Activated naive CD4-positive, alpha-beta T cell treated with anti-CD3 and anti-CD28 coated beads, Interleukin-2, amount 50 U/mL, for 24 hours (primary cell): Measurements from ENCODE around the gene CADPS.

ENCODE experiments used
- H3K27ac Mint-ChIP-seq: one replicate; pipeline ENCODE4 v1.8.0; 2021; ENCODE audit warnings: mild to moderate bottlenecking, mixed read lengths
- H3K27me3 Mint-ChIP-seq: one replicate; pipeline ENCODE4 v1.8.0; 2021; ENCODE audit warnings: mixed read lengths
- H3K36me3 Mint-ChIP-seq: one replicate; pipeline ENCODE4 v1.8.0; 2021; ENCODE audit warnings: mixed read lengths
- H3K4me1 Mint-ChIP-seq: one replicate; pipeline ENCODE4 v1.8.0; 2021; ENCODE audit warnings: mixed read lengths
- H3K4me3 Mint-ChIP-seq: one replicate; pipeline ENCODE4 v1.8.0; 2021; ENCODE audit warnings: mild to moderate bottlenecking, mixed read lengths
- H3K9me3 Mint-ChIP-seq: one replicate; pipeline ENCODE4 v1.8.0; 2021; ENCODE audit warnings: mixed read lengths

The CADPS gene

DNA sequence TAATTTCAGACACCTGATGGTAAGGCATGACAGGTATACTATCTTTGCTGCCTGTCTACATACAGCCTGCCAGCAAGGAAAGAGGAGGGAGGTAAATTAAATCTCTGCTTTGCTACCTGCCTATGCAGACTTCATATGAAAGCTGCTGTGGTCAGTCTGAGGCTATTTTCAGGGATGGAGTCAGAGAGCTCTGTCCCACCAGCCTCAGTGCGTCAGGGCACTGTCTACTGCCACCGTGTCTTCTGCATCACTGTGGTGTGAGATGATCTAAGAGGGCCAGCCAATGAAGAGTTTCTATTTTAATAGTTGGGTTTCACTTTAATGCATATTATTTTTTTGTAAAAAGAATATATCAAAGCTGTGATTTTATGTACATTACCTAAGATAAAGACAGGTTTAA is 125.6 kb downstream of the CADPS start:
- H3K9me3 Mint-ChIP-seq: no peaks in the 10 kb centered on the region
- H3K36me3 Mint-ChIP-seq: no peaks in the 10 kb centered on the region
- no peak overlapping the region for H3K4me3 Mint-ChIP-seq
- H3K4me1 Mint-ChIP-seq: no peaks in the 10 kb centered on the region
- no peak overlapping the region for H3K27ac Mint-ChIP-seq
- no peaks in the 10 kb centered on the region for H3K27me3 Mint-ChIP-seq

DNA sequence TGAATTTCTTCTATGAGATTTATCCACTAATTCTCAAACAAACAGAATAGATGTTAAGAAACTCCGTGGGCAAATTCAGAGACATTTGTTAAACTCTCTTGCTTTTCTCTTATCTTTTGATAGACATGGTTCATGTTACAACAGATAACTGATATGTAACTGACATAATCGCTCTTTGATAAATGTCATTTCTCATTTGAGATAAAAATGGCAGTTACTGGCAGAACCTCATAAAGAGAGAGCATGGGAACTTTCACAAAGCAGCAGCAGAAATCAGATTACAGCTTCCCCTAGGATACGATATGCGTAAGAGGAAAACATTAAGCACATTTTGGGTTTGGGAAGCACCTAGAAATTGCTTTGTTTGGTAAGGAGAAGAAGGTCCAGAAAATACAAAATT is 126.1 kb downstream of the CADPS start:
- Mint-ChIP-seq H3K4me3 (no peak overlapping the region), H3K36me3 (no peaks in the 10 kb centered on the region), H3K9me3 (no peaks in the 10 kb centered on the region), H3K27ac (no peak overlapping the region), H3K27me3 (no peaks in the 10 kb centered on the region), H3K4me1 (no peaks in the 10 kb centered on the region)

DNA sequence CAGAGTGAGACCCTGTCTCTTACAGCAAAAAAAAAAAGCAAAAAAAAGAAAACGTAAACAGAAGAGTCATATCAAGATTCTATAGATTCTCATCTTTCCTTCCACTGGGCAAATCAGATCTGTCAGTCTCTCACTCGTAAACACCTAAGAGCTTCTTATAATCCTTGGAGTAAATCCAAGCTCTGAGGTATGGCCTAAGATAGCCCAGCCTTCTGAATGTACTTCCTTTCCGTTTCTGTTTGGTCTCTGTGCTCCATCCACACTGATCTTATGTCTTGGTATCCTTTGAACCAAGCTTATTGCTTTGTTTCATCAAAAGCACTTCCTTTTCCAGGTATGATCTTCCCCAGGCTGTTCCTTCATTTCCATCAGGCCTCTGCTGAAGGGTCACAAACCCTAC is 137.8 kb downstream of the CADPS start:
- no peaks in the 10 kb centered on the region for H3K4me1 Mint-ChIP-seq
- peaks cover 1% of the 10 kb centered on the region for H3K27me3 Mint-ChIP-seq
- H3K4me3 Mint-ChIP-seq: no peak overlapping the region
- H3K9me3 Mint-ChIP-seq: peaks cover 4% of the 10 kb centered on the region
- no peaks in the 10 kb centered on the region for H3K36me3 Mint-ChIP-seq
- no peak overlapping the region for H3K27ac Mint-ChIP-seq

GRCh38 chr3:62735510-62735909 is 139.7 kb downstream of the CADPS start:
- H3K27ac Mint-ChIP-seq: no peak overlapping the region
- peaks cover 1% of the 10 kb centered on the region for H3K27me3 Mint-ChIP-seq
- no peaks in the 10 kb centered on the region for H3K36me3 Mint-ChIP-seq
- no peak overlapping the region for H3K4me3 Mint-ChIP-seq
- H3K9me3 Mint-ChIP-seq: peaks cover 4% of the 10 kb centered on the region
- H3K4me1 Mint-ChIP-seq: no peaks in the 10 kb centered on the region

DNA sequence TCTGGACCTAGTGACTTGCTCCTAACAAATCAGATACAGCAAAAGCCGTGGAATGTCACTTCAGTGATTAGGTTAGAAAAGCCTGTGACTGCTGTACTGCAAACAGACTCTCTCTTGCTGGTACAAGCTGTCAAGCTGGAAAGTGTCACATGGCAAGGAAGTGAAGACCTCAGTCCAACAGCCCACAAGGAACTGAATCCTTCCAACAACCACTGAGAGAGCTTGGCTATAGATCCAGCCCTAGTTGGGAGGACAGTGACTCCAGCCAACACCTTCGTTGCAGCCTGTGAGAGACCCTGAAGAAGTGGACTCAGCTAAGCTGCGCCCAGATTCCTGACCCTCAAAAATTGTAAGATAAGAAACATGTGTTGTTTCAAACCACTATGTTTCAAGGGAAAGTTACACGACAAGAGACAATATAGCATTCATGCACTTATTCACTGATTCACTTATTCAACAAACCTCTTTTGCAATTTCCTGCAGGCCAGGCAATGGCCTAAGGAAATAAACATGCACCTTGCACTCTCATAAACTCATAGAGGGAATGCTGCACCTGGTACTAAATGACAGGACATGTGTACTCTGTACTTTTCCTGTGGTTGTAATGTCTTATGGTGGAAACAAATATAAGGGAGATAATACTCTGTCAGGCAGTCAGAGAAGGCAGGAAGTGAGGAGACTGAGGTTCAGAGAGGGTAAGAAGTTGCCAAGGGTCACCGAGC is 142.9 kb downstream of the CADPS start:
- H3K4me1 Mint-ChIP-seq: no peaks in the 10 kb centered on the region
- no peaks in the 10 kb centered on the region for H3K36me3 Mint-ChIP-seq
- H3K27ac Mint-ChIP-seq: no peak overlapping the region
- peaks cover 1% of the 10 kb centered on the region for H3K27me3 Mint-ChIP-seq
- no peak overlapping the region for H3K4me3 Mint-ChIP-seq
- H3K9me3 Mint-ChIP-seq: peaks cover 4% of the 10 kb centered on the region

DNA sequence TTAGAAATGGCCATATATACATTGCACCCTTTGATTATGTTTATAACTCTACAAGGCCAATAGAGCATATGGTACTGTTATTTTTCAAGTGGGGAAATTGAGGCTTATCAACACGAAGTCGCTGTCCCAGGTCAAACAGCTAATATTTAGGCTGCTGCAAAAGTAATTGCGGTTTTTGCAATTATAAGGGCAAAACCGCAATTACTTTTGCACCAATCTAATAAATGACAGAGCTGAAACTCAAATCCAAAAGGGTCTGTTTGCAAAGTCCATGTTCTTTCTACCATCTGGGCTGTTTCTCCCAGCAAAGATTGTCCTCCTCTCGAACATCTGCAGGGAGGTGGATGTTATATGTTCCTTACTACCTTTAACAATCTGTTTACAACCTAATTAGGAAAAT is 147.2 kb downstream of the CADPS start:
- H3K27ac Mint-ChIP-seq: no peak overlapping the region
- H3K4me1 Mint-ChIP-seq: no peaks in the 10 kb centered on the region
- H3K9me3 Mint-ChIP-seq: peaks cover 2% of the 10 kb centered on the region
- no peak overlapping the region for H3K4me3 Mint-ChIP-seq
- H3K36me3 Mint-ChIP-seq: no peaks in the 10 kb centered on the region
- peaks cover 2% of the 10 kb centered on the region for H3K27me3 Mint-ChIP-seq

DNA sequence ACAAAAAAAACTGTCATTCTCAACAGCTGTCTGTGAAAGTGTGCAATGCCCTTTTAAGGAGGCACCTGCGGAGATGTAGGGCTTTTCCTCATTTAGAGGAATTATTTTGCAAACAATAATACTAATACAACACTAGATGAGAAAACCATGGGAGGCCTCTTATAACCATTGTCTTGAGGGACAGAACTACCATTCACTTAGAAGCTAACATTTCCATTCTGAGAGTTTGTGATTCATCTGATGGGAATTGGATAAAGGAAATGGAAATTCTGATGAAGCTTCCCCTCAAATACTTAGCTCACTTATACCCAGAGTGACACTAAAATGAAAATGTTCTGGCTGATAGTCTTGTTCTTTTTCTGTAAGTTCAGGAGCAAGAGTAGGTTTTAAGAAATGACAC is 147.7 kb downstream of the CADPS start:
- Mint-ChIP-seq H3K4me1 (no peaks in the 10 kb centered on the region), H3K27me3 (peaks cover 2% of the 10 kb centered on the region), H3K36me3 (no peaks in the 10 kb centered on the region)

GRCh38 chr3:62724503-62724902 is 150.7 kb downstream of the CADPS start:
- no peak overlapping the region for H3K27ac Mint-ChIP-seq
- H3K4me1 Mint-ChIP-seq: no peaks in the 10 kb centered on the region
- H3K27me3 Mint-ChIP-seq: peaks cover 2% of the 10 kb centered on the region
- H3K4me3 Mint-ChIP-seq: no peak overlapping the region
- no peaks in the 10 kb centered on the region for H3K9me3 Mint-ChIP-seq
- no peaks in the 10 kb centered on the region for H3K36me3 Mint-ChIP-seq

More for the DNA sequence above, 147.7 kb downstream of the CADPS start:
- no peak overlapping the region for H3K4me3 Mint-ChIP-seq
- no peaks in the 10 kb centered on the region for H3K9me3 Mint-ChIP-seq
- H3K27ac Mint-ChIP-seq: no peak overlapping the region

DNA sequence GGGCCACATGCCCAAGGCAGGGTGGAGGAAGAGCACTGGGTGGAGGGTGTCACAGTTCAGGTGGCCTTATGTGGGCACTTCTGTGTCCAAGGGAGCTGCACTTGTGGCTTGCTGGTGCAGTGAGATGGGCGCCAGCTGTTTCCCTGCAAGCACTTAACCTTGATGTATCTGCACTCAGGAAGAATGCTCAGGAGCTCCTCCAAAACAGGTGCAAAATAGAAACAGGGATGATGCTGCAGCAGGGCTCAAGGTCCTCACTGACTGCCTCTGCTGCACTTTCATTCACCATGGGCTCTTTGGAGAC is 151.3 kb downstream of the CADPS start:
- no peaks in the 10 kb centered on the region for H3K36me3 Mint-ChIP-seq
- H3K27me3 Mint-ChIP-seq: peaks cover 2% of the 10 kb centered on the region
- H3K4me1 Mint-ChIP-seq: no peaks in the 10 kb centered on the region
- no peak overlapping the region for H3K27ac Mint-ChIP-seq
- H3K9me3 Mint-ChIP-seq: no peaks in the 10 kb centered on the region
- H3K4me3 Mint-ChIP-seq: no peak overlapping the region

DNA sequence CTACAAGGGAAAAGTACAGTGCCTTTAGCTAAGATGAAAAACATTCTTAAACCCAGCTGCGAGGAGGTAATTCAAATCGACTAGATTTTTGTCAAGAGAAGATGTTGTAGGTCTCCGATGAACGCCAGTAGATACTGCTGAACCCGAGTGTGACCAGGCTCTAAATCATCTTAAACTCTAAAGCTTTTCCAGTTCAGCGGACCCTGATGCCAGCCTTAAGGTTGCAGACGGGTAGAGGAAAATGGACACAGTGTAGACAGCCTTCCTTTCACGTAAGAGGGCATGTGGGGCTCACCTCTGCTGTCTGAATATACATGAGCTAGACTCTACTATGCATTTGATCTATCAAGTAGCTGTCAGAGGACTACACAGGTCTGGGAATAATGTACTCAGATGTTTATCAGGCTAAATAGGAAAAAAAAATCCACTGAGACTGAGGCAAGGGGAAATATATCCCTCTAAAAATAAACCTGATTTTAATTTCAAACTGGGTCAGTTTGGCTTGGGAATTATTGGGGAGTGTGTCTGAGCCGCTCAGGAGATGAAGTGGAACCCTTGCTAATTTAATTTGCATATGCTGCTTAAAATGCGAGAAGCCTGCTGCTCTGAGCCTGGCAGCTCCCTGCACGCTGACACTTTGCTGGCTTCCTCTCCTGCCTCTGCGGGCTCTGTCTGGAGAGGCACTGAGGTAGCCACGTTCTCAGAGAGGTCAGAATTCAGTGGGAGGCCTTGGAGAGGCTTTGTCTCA is 151.9 kb downstream of the CADPS start:
- H3K4me3 Mint-ChIP-seq: no peak overlapping the region

DNA sequence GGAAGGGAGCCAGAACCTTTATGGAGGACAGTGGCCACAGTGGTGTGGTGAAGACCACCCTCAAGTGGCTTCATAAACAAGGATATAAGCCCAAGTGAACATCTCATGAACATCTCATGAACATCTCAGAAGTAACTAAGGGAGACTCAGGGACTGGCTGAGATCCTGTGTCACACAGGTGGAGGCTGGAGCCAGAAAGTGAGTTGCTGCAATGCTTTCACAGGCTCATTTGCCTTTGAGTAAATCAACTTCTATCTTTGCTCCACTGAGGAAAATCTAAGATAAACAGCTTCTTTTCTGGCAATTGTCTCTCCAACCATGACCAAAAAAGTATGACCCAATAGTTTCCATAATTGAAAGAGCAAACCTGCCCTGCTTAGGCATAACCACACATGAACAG is 152.9 kb downstream of the CADPS start:
- Mint-ChIP-seq H3K4me1 (no peaks in the 10 kb centered on the region), H3K27me3 (peaks cover 2% of the 10 kb centered on the region), H3K4me3 (no peak overlapping the region), H3K27ac (no peak overlapping the region), H3K9me3 (no peaks in the 10 kb centered on the region), H3K36me3 (no peaks in the 10 kb centered on the region)

More for the DNA sequence above, 151.9 kb downstream of the CADPS start:
- Mint-ChIP-seq H3K36me3 (no peaks in the 10 kb centered on the region), H3K9me3 (no peaks in the 10 kb centered on the region), H3K27ac (no peak overlapping the region), H3K27me3 (peaks cover 2% of the 10 kb centered on the region), H3K4me1 (no peaks in the 10 kb centered on the region)

DNA sequence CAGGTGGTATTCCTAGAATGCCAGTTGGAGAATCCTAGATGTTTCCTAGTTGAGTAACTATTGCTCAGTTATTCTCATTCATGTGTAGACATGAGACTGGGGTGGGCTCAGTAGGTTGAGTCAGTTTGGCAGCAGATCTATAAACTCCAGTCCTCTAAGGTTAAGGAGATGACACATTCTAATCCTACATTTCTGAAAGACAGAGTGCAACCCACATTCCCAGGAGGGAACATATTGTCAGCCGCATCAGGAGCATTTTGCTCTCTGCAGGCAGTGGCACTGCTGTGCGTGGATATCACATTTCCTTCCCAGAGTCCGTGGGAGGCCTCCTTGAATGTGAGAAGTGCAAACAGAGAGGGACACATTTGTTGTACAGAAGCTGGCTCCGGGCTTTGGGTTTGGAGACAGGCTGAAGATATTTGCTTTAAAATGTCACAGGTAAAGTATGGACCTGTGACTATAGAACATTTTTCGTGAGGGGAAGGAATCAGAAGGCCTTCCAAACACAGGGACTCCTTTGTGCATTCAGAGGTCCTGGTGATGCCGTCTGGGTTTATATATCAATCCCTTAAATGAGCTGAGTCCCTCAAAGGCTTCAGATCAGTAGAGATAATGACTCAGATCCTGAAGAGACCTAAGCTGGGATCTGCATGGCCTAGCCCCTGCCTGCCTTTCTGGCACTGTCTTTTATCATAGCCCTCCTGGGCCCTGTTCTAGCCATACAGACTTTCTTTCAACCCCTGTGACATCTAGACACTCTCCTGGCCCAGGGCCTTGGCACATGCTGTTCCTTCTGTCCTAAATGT is 156.5 kb downstream of the CADPS start:
- no peaks in the 10 kb centered on the region for H3K4me1 Mint-ChIP-seq
- H3K9me3 Mint-ChIP-seq: no peaks in the 10 kb centered on the region
- H3K36me3 Mint-ChIP-seq: no peaks in the 10 kb centered on the region
- no peaks in the 10 kb centered on the region for H3K27me3 Mint-ChIP-seq
- no peak overlapping the region for H3K4me3 Mint-ChIP-seq
- no peak overlapping the region for H3K27ac Mint-ChIP-seq

DNA sequence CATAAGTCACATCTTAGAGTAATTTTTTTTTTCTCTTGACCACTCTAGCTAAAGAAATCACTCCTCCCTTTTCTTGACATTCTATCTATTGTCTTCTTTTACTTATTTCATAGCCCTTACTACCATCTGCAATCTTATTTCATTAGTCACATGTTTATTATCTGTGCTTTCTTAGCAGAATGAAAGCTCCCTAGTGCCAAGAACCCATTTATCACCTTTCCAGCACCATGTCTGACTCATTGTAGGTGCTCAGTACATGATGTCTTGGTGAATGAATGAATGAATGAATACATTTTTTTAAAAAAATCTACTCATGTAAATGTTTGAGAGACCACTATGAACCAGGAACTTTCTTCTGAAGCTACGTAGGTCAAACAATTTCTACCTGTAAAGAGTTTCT is 157.2 kb downstream of the CADPS start:
- Mint-ChIP-seq H3K9me3 (no peaks in the 10 kb centered on the region), H3K27ac (no peak overlapping the region)

DNA sequence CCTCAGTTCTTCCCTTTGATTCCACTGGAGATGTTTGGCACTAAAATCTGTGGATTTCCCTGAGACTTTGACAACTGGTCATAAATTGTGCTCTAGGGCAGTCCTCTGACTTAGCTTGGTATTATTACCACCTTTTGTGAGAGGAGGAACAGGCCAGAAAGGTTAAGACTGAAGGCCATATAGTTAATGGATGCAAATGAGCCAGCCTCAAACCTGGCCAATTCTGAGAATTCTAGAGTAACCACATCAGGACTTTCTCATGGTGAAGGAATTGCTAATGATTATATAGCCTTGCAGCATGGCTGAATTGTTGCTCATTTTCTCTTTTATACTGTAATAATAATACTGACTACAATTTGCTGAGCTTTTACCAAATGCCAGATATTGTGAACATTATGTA is 162.5 kb downstream of the CADPS start:
- no peak overlapping the region for H3K4me3 Mint-ChIP-seq
- H3K36me3 Mint-ChIP-seq: no peaks in the 10 kb centered on the region
- no peaks in the 10 kb centered on the region for H3K4me1 Mint-ChIP-seq
- peaks cover 3% of the 10 kb centered on the region for H3K27me3 Mint-ChIP-seq
- H3K27ac Mint-ChIP-seq: no peak overlapping the region
- H3K9me3 Mint-ChIP-seq: no peaks in the 10 kb centered on the region

More for the DNA sequence above, 157.2 kb downstream of the CADPS start:
- Mint-ChIP-seq H3K4me3 (no peak overlapping the region), H3K36me3 (no peaks in the 10 kb centered on the region), H3K4me1 (no peaks in the 10 kb centered on the region), H3K27me3 (no peaks in the 10 kb centered on the region)

GRCh38 chr3:62710751-62711150 is 164.5 kb downstream of the CADPS start:
- Mint-ChIP-seq H3K4me3 (no peak overlapping the region), H3K9me3 (no peaks in the 10 kb centered on the region), H3K36me3 (no peaks in the 10 kb centered on the region), H3K27me3 (peaks cover 3% of the 10 kb centered on the region), H3K27ac (no peak overlapping the region), H3K4me1 (no peaks in the 10 kb centered on the region)
